Ecto neural progenitor cell (in vitro differentiated cells): Measurements from ENCODE around the gene AXIN2.
"Not testable (repeated sequence)": the region's sequence is repeated elsewhere in the genome, so short reads cannot be mapped to it uniquely, and the experiment has no call there.

Source experiments
- DNase-seq: peaks from one replicate; pipeline ENCODE4 v3.0.0-alpha.2; 2018; ENCODE audit warnings: low spot score

The AXIN2 gene

DNA sequence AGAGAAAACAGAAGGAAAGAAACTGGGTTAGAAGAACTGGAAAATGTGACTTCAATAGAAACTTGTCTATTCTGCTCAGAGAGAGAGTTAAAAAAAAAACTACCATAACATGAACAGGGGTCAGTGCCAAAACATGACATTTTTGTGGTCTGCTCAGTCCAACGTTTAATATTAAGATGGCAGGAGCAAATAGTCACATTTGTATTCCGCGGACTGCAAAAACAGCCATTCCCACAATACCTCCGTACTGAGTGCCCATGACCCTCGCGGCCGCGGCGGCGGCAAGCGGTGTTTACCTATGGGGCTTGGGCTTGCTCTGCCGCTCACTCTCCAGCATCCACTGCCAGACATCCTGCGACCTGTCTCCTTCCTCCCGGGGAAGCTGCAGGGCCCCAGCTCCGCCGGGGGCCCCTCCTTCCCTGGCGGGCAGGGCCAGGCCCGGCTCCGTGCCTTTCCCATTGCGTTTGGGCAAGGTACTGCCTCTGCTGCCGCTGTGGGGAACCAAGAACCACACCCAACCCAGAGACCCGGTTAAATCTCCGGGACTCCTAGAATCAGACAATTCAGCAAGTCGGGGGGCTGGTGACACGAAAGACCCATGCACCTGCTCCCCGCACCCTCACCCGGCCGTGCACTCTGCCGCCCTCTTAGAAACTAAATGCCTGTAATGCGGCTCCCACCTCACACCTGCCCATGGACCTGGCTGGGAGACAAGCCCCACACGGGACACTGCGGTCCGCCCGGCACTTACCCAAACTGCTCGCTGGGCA is 24.7 kb downstream of the AXIN2 start:
- DNase-seq, result no peak

DNA sequence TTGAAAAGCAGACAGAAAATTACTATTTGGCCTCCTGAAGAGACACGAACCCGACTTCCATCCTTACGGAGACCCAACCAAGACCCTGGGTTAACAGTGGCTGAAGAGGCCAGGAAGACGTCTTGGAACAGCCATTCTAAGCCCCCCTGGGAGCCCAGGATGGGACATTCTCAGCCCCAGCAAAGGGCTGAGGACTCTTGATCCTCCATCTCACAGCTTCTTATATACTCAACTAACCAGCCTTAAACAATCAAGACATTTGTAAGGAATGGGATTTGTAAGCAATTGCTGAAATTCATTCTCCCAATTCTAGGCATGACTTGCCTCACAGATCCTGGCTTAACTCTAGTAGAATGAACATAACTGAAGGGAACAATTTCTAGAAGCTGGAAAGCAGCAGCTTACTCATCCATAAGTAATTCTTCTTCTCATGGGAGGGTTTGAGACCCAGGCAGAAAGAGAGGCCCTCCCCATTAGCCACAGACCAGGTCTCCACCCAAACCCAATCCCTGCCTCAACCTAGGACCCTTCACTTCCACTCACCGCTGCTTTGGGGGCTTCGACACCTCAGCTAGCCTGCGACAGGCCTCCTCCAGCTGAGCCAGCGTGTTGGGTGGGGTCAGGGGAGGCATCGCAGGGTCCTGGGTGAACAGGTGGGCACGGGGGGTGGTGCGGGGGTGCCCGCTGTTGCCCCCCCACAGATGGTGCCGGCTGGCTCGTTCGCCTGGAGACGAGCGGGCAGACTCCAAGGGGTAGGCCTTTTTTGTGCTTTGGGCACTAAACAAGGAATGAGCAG is 25.5 kb downstream of the AXIN2 start:
- no peak for DNase-seq

GRCh38 chr17:65533852-65534457 is 27.5 kb downstream of the AXIN2 start:
- DNase-seq, result no peak

DNA sequence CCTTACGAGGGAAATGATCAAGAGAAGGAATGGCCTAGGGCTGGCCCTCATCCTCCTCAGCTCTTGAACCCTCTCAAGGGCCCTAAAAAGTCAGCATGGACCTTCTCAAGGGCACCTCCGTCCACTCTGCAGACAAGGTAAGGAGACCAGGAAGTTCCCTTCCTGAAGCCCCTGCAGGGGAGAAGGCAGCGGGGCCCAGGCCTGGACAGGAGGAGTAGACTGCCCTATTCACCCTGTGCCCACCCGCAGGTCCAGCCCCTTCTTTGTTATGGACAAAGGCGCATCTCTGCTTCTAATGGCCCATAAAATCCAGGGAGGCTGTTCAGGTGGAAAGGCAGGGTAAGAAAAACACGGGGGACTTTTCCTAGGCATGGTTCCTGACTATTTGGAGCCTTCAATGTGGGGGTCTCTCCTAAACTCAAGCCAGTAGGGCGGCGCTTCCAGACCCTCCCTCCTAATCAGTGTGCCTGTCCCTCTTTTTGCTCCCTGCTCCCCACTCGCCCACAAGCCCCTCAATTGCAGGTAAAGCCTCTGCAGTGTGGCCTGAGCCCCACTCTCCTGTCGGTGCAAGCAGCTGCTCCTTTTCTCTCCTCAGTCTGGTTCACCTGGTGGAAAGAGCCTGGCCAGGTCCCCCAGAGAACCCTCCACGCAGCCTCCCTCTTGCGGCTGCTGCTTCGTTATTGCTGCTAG is 28.2 kb downstream of the AXIN2 start:
- DNase-seq, result no peak

GRCh38 chr17:65532101-65532890 is 29.2 kb downstream of the AXIN2 start:
- no peak for DNase-seq

DNA sequence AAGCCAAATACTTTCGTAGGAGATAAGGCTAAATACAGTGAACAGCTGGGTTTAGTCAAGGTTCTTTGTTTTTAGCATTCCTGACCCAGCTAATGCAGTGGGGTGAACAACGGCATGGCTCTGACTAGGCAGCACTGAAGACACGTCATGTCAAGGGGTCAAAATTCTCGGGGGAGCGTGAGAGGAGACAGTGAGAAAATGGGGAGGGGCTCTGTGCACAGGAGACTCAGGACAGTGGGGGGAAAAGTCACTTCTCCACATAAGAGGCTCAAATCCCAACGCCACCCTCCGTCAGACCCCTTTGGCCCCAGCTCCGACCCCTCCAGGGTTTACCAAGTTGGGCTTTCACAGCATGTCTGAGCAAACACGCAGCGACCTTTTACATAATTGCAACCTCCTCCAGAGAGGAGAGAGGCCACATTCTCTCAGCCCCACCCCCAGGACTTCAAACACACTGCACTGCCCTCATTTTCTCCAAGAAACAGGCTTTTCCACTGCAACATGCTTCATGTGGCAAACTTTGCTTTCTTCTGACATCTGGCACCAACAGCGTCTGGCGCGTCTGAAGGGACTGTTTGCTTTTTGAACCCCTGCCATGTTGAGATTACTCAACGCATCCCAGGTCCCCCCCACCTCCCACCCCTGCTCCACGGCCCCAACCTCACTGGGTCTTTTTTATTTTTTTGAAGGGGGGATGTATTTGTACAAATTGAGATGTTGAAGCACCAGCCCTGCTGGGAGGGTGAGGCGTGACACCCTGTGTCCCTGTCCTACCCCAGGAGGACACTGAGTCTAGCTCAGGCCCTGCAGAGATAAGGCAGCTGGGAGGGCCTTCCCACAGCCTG is 30.0 kb downstream of the AXIN2 start:
- no peak for DNase-seq

GRCh38 chr17:65530523-65531255 is 30.8 kb downstream of the AXIN2 start:
- no peak for DNase-seq

DNA sequence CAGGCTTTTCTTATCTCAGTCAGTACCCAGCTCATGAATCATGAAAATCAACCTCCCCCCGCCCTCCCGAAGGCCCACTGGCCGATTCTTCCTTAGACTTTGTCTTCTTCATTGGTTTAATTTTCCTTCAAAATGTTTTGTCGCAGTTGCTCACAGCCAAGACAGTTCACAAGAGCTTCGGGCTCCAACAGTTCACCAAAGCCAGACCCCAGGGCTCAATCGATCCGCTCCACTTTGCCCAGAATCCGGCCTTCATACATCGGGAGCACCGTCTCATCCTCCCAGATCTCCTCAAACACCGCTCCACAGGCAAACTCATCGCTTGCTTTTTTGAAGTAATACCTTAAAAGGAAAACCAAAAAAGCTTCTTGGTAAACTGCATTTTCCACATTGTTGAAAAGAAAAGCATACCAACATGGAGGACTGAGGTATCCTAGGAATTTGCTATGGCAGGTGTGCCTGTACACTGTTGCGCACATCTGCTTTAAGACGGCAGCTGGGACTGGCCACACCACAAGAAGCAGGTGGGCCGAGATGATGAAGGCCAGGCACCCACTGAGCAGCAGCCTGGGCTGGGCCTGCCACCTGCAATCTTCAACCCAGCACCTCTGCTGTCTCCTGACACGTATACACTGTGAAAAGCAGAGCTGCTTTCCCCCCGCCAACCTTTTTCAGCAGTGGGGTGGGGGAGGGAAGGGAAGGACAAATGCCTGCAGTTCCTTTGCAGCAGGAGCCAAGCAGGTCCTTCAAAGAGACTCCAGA is 31.5 kb downstream of the AXIN2 start:
- no peak for DNase-seq

- DNase-seq, result no peak
Observed at GRCh38 chr17:65529040-65529633, 32.3 kb downstream of the AXIN2 start.

DNA sequence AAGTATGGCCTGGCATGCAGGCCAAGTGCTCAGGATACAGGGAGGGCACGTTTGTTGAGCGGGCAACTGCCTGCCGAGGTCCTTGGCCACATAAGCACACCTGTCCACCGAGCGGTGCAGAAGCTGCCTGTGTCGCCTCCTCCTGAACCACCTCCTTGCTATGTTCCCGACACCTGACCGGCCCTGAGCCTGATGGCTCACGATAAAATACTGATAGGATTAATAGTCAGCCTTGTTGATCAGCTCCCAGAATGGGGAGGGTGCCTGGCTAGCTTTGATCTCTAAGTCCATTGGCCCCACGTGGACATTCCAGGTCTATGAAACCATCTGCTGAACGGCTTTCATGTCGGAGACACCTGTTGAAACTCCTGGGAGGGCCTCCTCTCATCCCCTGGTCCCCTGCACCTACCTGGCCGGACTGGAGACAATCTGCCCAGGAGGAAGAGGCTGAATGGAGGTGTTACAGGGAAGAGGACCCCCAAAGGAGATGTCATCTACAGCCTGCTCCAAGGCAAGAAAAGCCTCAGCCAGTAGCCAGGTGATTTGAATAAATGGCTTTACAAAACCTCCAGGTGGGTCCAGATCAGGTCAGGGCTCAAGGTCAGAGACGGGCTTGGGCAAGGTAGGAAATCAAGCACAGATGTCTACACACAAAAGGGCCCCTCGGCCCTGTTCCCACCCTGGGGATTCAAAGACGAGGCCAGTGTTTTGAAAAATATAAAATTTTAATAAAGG is 33.4 kb downstream of the AXIN2 start:
- DNase-seq, result no peak

DNA sequence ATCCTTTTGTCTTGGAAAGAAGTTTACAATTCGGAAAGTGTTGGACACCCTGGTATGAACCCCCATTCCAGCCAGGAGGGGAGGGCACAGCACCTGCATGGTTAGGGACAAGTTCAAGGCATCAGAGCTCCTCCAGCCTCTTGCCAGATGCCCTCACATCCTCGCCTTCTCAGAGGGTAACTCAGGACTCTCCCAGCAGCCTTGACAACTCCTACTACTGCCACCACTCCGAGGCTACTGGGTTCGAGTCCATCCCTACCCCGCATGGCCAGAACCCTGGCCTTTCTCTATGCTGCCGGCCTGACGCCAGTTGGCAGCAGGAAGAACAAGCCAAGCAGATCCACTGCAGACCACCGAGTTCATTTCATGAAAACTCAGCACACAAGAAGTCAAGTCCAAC is 34.1 kb downstream of the AXIN2 start:
- DNase-seq, result no peak

DNA sequence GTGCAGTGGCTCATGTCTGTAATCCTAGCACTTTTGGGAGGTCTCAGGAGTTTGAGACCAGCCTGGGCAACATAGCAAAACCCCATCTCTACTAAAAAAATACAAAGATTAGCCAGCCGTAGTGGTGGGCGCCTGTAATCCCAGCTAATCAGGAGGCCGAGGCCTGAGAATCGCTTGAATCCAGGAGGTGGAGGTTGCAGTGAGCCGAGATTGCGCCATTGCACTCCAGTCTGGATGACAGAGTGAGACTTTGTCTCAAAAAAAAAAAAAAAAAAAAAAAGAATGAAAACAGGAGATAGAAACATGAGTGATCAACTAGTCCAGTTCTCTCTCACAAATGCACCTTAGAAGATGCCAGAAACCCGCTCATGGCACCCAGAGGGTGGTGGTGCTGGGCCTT is 34.6 kb downstream of the AXIN2 start:
- DNase-seq, result not testable (repeated sequence)

GRCh38 chr17:65523853-65524664 is 37.4 kb downstream of the AXIN2 start:
- DNase-seq, result no peak

GRCh38 chr17:65523411-65523810 is 38.0 kb downstream of the AXIN2 start:
- no peak for DNase-seq

DNA sequence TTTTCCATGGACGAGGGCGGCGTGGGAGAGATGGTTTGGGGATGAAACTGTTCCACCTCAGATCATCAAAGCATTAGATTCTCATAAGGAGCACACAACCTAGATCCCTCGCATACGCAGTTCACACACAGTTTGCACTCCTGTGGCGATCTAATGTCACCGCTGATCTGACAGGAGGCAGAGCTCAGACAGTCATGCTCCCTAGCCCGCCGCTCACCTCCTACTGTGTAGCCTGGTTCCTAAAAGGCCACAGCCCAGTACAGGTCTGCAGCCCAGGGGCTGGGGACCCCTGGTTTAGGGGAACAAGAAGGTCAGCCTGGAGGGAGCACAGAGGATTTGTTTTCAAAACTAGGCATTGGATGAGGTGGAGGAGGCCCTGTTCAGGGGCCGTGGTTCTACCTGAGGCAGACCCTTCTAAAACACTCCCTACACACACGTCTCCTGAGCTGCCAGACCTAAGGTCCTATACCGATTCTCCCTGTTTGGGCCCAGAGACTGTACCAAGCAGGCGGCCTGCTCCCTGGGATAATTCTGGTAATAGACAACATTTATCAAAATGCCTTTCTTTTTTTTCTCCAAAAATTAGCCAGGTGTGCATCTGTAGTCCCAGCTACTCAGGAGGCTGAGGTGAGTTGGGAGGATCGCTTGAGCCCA is 38.6 kb downstream of the AXIN2 start:
- DNase-seq, result no peak

DNA sequence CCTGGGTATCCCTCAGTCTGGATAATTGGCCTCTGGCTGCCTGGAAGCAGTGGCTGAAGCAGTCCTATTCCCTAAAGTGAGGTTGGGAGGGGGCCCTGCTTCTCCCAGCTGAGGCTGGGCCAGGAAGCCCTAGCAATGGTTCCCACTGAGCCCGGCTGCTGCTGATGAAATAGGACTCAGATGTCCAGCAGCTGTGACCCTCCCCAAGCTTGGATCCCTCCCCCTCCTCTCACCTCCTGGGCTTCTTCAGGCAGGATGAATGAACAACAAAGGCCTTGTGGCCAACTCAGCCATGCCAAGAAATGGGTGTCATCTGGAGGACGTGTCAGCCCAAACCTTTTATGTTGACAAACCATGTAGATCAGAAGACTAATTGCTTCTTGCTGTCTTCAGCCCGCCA is 42.0 kb downstream of the AXIN2 start:
- no peak for DNase-seq

GRCh38 chr17:65518256-65518655 is 43.2 kb downstream of the AXIN2 start:
- no peak for DNase-seq
